T-cell (primary cell): ENCODE data around the gene LRFN2. TPM values are rescaled to one million over a fixed set of nuclear protein-coding genes. Genes with fewer than 3 reads are reported as not detected.

Experiments used
- ATAC-seq, 4 experiments: fragments of 200-7000 bp in 3 of 4; fragments of 150-1000 bp in 1 of 4; cut with Tn5 transposase; replicated peaks in 1 of 4; 1 replicate in 3 of 4; 2 replicates in 1 of 4; pipeline ENCODE4 v1.10.0; 2021; ENCODE audit warnings: moderate library complexity in 3 of 4, mild to moderate bottlenecking in 2 of 4, moderate number of reproducible peaks in 1 of 4
- CTCF ChIA-PET, 2 donors: fragments of 300-600 bp; sonication (Branson Sonifier 250); formaldehyde crosslinking; loops; one replicate each; lab custom pipeline; 2022; ENCODE audit warnings: antibody characterized with exemption in 2 of 2; lab: Charles Lee
- POLR2A ChIA-PET, 2 donors: fragments of 300-600 bp; sonication (Branson Sonifier 250); formaldehyde crosslinking; loops; one replicate each; lab custom pipeline; 2022; ENCODE audit warnings: antibody characterized with exemption in 2 of 2; lab: Charles Lee
- DNase-seq, 35 experiments: peaks; one replicate each; pipeline versions ENCODE4 v3.0.0 to v3.0.0-alpha.2; 2013 to 2023
- H3K27ac ChIP-seq: one replicate; pipeline ENCODE4 v1.5.1; 2013; ENCODE audit warnings: low read length
- H3K27me3 ChIP-seq, 2 experiments: replicated peaks in 1 of 2; 1 replicate in 1 of 2; 2 replicates in 1 of 2; pipeline versions ENCODE4 v1.6.1 to v1.7.0; 2013; ENCODE audit warnings: low read length in 1 of 2, mixed read lengths in 1 of 2; ENCODE audit not compliant: control insufficient read depth in 2 of 2, insufficient read depth in 2 of 2; ENCODE audit errors: extremely low read depth in 1 of 2
- H3K36me3 ChIP-seq, 2 donors: 1 replicate in 1 of 2; 2 replicates in 1 of 2; pipeline versions ENCODE4 v1.6.1 to v1.7.0; 2013; ENCODE audit warnings: low read length in 1 of 2; ENCODE audit not compliant: control insufficient read depth in 2 of 2, insufficient read depth in 1 of 2; ENCODE audit errors: extremely low read depth in 1 of 2
- H3K4me1 ChIP-seq, 2 experiments: 1 replicate in 1 of 2; 2 replicates in 1 of 2; pipeline versions ENCODE4 v1.6.1 to v1.7.0; 2013; ENCODE audit warnings: low read length in 2 of 2, mixed read lengths in 1 of 2; ENCODE audit not compliant: insufficient read depth in 2 of 2, control insufficient read depth in 1 of 2; ENCODE audit errors: extremely low read depth in 1 of 2
- H3K4me3 ChIP-seq, 2 donors: 1 replicate in 1 of 2; 2 replicates in 1 of 2; pipeline versions ENCODE4 v1.5.1 to v1.7.0; 2013; ENCODE audit warnings: mild to moderate bottlenecking in 2 of 2, low read length in 1 of 2, moderate library complexity in 1 of 2; ENCODE audit not compliant: control insufficient read depth in 1 of 2; ENCODE audit errors: extremely low read depth in 1 of 2
- H3K9me3 ChIP-seq: 2 replicates; pipeline ENCODE4 v1.7.0; 2013
- H3K27ac Mint-ChIP-seq, 2 donors: one replicate each; pipeline ENCODE4 v1.8.0; 2020 to 2021; ENCODE audit warnings: mild to moderate bottlenecking in 2 of 2, mixed read lengths in 2 of 2
- H3K27me3 Mint-ChIP-seq, 2 donors: one replicate each; pipeline ENCODE4 v1.8.0; 2021 to 2022; ENCODE audit warnings: mixed read lengths in 2 of 2
- H3K36me3 Mint-ChIP-seq: one replicate; pipeline ENCODE4 v1.8.0; 2021; ENCODE audit warnings: mixed read lengths
- H3K4me1 Mint-ChIP-seq, 3 donors: one replicate each; pipeline ENCODE4 v1.8.0; 2020 to 2022; ENCODE audit warnings: mixed read lengths in 3 of 3, mild to moderate bottlenecking in 1 of 3
- H3K4me3 Mint-ChIP-seq, 3 donors: one replicate each; pipeline ENCODE4 v1.8.0; 2020 to 2022; ENCODE audit warnings: mild to moderate bottlenecking in 3 of 3, mixed read lengths in 3 of 3, moderate library complexity in 3 of 3
- H3K9me3 Mint-ChIP-seq, 3 donors: one replicate each; pipeline ENCODE4 v1.8.0; 2020 to 2022; ENCODE audit warnings: mixed read lengths in 3 of 3
- WGBS: methylation state at CpG from one replicate; pipeline ENCODE4 v1.1.5; 2013; ENCODE audit warnings: missing lambda C conversion rate; ENCODE audit not compliant: insufficient coverage; 5-methylcytosine and 5-hydroxymethylcytosine counted together
- total RNA-seq, 35 experiments: library from RNA in 6 of 35; stranded (reverse) in 6 of 35; fragments of 120-200 nt in 1 of 35; gene quantifications; one replicate each; pipeline versions ENCODE4 v1.2.1 to v1.2.4 and lab custom pipeline; 2013 to 2026

Gene LRFN2
- total RNA-seq, 5 donors from 2014 or later (not counting 1 experiment from before 2014, with no cell fraction given): 0.12 to 1.7 (median 0.92) TPM

- no peaks in the 10 kb centered on the region for H3K9me3 Mint-ChIP-seq
- POLR2A ChIA-PET: no interaction called here
- H3K27me3 ChIP-seq: peaks cover 0 to 17% of the 10 kb centered on the region in 2 experiments
- no peak overlapping the region for H3K27ac ChIP-seq
- H3K4me3 Mint-ChIP-seq: no peak overlapping the region
- WGBS: 96% methylated on average over 4 of the region's 7 CpGs
- H3K36me3 Mint-ChIP-seq: no peaks in the 10 kb centered on the region
- H3K4me1 Mint-ChIP-seq: no peaks in the 10 kb centered on the region
- no peaks in the 10 kb centered on the region for H3K4me1 ChIP-seq
- no peaks in the 10 kb centered on the region for H3K36me3 ChIP-seq
- H3K27ac Mint-ChIP-seq: no peak overlapping the region
- no peak overlapping the region for H3K4me3 ChIP-seq
- no peaks in the 10 kb centered on the region for H3K9me3 ChIP-seq
- peaks cover 0 to 3% of the 10 kb centered on the region in 2 donors for H3K27me3 Mint-ChIP-seq
- no peak for ATAC-seq
- no peak for DNase-seq
- CTCF ChIA-PET: no interaction called here
Measured at GRCh38 chr6:40539853-40540252, 47.3 kb downstream of the LRFN2 start.

- Mint-ChIP-seq H3K4me3 (no peak overlapping the region), H3K36me3 (no peaks in the 10 kb centered on the region), H3K27me3 (peaks cover 0 to 3% of the 10 kb centered on the region in 2 donors), H3K9me3 (no peaks in the 10 kb centered on the region), H3K27ac (no peak overlapping the region), H3K4me1 (no peaks in the 10 kb centered on the region)
- Histone ChIP-seq H3K9me3 (no peaks in the 10 kb centered on the region), H3K4me1 (no peaks in the 10 kb centered on the region), H3K27ac (no peak overlapping the region), H3K27me3 (peaks cover 0 to 23% of the 10 kb centered on the region in 2 experiments), H3K4me3 (no peak overlapping the region), H3K36me3 (no peaks in the 10 kb centered on the region)
- CTCF ChIA-PET: no interaction called here
- 90% methylated on average over 4 of the region's 9 CpGs for WGBS
- POLR2A ChIA-PET: no interaction called here
- no peak for ATAC-seq
- DNase-seq: no peak
Measured at GRCh38 chr6:40538556-40538955, 48.6 kb downstream of the LRFN2 start.

- DNase-seq (no peak), ATAC-seq (no peak)
- Mint-ChIP-seq H3K27ac (no peak overlapping the region), H3K36me3 (no peaks in the 10 kb centered on the region), H3K9me3 (no peaks in the 10 kb centered on the region), H3K4me3 (no peak overlapping the region), H3K4me1 (no peaks in the 10 kb centered on the region), H3K27me3 (peaks cover 0 to 4% of the 10 kb centered on the region in 2 donors)
- ChIA-PET POLR2A (no interaction called here), CTCF (no interaction called here)
- Histone ChIP-seq H3K4me3 (no peak overlapping the region), H3K9me3 (no peaks in the 10 kb centered on the region), H3K36me3 (no peaks in the 10 kb centered on the region), H3K4me1 (no peaks in the 10 kb centered on the region), H3K27ac (no peak overlapping the region), H3K27me3 (peaks cover 0 to 23% of the 10 kb centered on the region in 2 experiments)
- WGBS: no CpG with 5 or more reads among the region's 5 CpGs
Measured at GRCh38 chr6:40537446-40537845, 49.7 kb downstream of the LRFN2 start.

DNA sequence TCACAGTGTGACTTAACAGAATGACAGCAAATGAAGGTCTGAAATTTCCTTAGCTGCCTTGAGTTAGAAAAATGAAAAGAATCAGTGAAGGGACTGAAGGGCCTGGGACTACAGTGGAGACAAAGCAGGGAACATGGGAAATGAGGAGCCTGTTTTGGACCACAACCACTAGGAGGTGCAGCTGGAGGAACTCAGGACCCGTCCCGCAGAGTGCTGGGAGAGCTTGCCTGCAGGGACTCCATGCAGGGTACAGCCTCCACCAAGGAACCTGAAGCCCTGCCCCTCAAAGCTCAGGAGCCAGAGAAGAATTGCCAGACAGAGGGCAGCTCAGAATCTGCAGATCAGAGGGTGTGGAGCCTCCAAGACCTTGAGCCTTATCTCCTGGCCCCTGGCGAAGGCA lies 50.7 kb downstream of the LRFN2 start:
- Mint-ChIP-seq H3K4me1 (no peaks in the 10 kb centered on the region), H3K27me3 (peaks cover 0 to 4% of the 10 kb centered on the region in 2 donors), H3K4me3 (no peak overlapping the region), H3K27ac (no peak overlapping the region), H3K36me3 (no peaks in the 10 kb centered on the region), H3K9me3 (no peaks in the 10 kb centered on the region)
- Histone ChIP-seq H3K36me3 (no peaks in the 10 kb centered on the region), H3K27ac (no peak overlapping the region), H3K4me1 (no peaks in the 10 kb centered on the region), H3K4me3 (no peak overlapping the region), H3K9me3 (no peaks in the 10 kb centered on the region), H3K27me3 (peaks cover 0 to 23% of the 10 kb centered on the region in 2 experiments)
- no peak for ATAC-seq
- CTCF ChIA-PET: no interaction called here
- no peak for DNase-seq
- POLR2A ChIA-PET: no interaction called here
- WGBS: 75% methylated on average over 3 of the region's 3 CpGs

DNA sequence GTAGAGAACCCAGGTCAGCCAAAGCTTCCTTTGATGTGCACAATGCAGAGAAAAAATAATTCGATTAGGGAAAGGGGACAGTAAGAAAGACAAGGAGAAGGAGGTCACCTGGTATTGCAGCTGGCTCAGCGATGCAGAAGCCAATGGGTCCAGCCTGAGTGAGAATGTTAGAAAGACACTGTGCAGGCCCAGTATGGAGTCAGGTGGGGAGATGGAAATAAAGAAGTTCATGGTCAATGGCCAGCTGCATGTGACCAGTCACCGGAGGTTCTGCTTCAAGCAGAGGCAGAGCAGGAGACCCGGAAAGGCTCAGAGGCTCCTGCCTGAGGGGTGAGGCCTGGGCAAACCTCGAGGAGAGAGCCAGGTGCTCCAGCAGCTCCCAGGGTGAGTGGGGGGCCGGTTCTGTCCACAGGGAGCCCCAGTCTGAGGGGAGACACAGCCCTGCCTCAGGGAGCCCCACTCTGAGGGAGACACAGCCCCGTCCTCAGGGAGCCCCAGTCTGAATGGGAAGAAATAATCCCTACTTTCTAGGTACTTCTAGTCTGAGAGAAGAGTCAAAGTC lies 51.3 kb downstream of the LRFN2 start:
- Histone ChIP-seq H3K36me3 (no peaks in the 10 kb centered on the region), H3K27me3 (peaks cover 0 to 21% of the 10 kb centered on the region in 2 experiments), H3K27ac (no peak overlapping the region), H3K4me3 (no peak overlapping the region), H3K4me1 (no peaks in the 10 kb centered on the region), H3K9me3 (no peaks in the 10 kb centered on the region)
- Mint-ChIP-seq H3K9me3 (no peaks in the 10 kb centered on the region), H3K36me3 (no peaks in the 10 kb centered on the region), H3K27ac (no peak overlapping the region), H3K4me3 (no peak overlapping the region), H3K27me3 (peaks cover 0 to 4% of the 10 kb centered on the region in 2 donors), H3K4me1 (no peaks in the 10 kb centered on the region)
- DNase-seq (no peak), ATAC-seq (no peak)
- ChIA-PET POLR2A (no interaction called here), CTCF (no interaction called here)
- 76% methylated on average over 6 of the region's 7 CpGs for WGBS

GRCh38 chr6:40535110-40535818 lies 51.9 kb downstream of the LRFN2 start:
- Histone ChIP-seq H3K4me1 (no peaks in the 10 kb centered on the region), H3K36me3 (no peaks in the 10 kb centered on the region), H3K9me3 (no peaks in the 10 kb centered on the region), H3K27ac (no peak overlapping the region), H3K4me3 (no peak overlapping the region), H3K27me3 (peaks cover 0 to 21% of the 10 kb centered on the region in 2 experiments)
- Mint-ChIP-seq H3K9me3 (no peaks in the 10 kb centered on the region), H3K36me3 (no peaks in the 10 kb centered on the region), H3K4me3 (no peak overlapping the region), H3K4me1 (no peaks in the 10 kb centered on the region), H3K27me3 (peaks cover 0 to 3% of the 10 kb centered on the region in 2 donors), H3K27ac (no peak overlapping the region)
- no peak for DNase-seq
- ATAC-seq: no peak
- CTCF ChIA-PET: no interaction called here
- POLR2A ChIA-PET: no interaction called here
- 40% methylated on average over 1 of the region's 3 CpGs for WGBS
